Germinal center (tissue), 1 donor: ENCODE measurements around the gene RASGRP1.
"Not testable (repeated sequence)": the region's sequence is repeated elsewhere in the genome, so short reads cannot be mapped to it uniquely, and the experiment has no call there.

Source experiments
- DNase-seq: peaks from one replicate; pipeline ENCODE4 v3.0.0; 2012; ENCODE audit warnings: mixed read lengths, low spot score

Gene RASGRP1

DNA sequence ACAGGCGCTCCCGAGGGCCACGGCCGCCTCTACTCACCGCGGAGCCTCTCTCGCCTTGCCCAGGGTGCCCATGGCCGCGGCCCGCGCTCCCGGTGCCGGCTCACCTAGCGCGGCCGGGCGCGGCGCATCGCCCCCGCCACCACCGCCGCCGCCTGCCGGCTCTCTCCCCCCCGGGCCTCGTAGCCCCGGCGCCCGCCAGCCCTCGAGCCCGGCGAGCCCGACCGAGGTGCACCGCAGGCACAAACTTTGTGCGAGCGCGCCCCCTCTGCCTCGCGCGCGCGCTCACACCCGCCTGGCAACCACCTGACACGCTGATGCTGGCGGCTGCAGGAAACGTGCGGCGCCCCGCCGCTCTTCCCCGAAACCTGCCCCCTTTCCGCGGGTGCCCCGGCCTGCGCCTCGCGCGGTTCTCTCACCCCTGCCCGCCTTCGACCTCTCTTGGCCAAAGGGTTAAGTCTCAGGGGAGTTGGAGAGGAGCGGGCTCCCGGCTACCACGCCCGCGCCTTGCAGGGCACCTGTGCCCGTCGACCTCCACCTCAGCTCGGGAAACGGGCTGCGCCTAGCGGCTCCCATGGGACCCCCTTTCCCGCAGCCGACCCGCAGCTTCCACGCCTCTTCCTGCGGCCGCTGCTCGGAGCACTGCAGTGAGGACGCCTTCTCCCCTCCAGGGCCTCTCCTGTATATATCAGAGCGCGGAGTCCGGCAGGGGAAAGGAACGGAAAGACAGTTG is at the start of gene RASGRP1:
TSS of gene RASGRP1 (minus strand) at position 258 of the 730 bp plus-strand sequence. CDS start at position 72, 186 bp downstream.
- DNase-seq = peak; percentile 88

DNA sequence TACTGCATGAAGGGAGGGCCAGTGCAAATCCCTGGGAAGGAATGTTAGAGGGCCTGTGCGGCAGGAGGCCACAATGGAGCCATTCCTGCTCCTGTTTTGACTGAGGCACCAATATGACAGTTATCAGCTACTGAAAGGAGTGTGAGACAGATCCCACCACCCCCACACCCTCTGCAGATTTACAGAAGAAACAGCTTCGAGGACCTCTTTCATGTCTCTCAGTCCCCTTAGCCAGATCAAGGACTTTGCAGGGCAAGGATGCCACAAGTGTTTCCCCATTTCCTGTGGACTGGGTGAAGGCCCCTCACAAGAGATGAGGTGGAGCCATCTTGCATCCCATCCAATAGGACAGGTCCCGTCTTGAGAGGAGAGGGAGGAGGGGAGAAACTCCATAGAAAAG is 48.5 kb upstream of the RASGRP1 start:
- no peak for DNase-seq

DNA sequence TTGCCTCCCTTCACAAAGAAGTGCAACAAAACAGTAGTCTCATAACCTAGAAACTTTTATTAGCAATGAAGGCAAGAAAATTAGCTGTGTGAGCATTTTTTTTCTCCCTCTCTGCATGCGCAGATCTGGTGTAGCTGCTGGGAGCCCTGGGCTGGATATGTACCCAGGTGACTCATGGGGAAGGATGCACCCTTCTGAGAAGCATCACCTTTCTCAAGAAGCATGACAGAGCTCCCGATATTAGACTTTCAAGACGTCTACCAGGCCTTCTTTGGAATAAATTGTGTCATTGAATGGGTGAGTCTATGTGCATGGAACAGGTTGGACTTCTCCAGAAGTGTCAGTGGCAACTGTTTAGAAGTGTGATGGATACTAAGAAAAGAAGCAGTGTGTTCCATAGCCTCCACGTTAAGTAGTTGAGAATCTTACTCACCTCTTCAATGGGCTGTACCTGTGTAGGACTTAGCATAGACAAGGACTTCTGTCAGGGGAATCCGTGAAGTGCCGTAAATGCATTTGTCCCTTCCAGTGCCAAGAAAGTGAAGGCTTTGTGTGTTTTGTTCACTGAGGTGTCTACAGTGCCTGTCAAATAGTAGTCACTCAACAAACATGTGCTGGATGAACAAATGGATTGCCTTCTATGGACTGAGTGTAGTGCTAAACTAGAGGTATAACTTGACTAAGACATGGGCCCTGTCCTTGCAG is 47.7 kb upstream of the RASGRP1 start:
- DNase-seq = no peak

DNA sequence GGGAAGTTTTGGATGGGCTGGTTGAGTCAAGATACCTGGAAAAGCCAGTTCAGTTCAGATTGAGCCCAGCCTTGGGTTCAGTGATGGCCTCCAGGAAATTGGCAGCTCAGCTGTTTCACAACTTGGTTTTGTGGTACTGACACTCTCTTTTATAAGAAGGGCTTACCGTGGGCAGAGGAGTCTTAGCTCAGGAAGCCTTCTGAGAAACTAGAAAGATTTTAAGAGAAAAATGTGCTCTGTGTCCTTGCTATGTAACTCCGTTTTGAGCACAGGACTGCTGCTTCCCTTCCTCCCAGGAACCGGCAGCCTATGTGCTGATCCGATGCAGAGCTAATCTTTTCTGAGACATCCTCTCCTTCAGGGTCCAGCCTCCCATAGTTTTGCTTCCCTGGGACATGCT is 46.6 kb upstream of the RASGRP1 start:
- DNase-seq = no peak

DNA sequence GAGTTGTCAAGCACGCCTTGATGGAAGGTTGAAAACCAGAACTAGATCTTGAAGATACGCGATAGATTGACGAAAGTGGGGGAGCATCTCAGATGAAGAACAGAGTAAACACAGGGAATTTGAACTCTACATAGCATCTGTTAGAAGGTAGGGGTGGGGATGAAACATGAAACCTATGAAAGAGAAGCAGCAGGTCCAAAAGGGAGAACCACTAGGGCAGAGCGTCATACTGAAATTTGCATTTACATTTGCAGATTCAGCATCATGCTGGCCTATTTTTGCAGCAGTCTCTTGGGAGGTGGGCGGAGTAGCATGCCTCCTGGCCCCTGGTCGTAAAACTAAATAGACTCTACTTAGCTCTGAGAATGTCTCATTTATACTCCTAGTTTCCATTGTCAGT is 46.1 kb upstream of the RASGRP1 start:
- peak; percentile 73 for DNase-seq

DNA sequence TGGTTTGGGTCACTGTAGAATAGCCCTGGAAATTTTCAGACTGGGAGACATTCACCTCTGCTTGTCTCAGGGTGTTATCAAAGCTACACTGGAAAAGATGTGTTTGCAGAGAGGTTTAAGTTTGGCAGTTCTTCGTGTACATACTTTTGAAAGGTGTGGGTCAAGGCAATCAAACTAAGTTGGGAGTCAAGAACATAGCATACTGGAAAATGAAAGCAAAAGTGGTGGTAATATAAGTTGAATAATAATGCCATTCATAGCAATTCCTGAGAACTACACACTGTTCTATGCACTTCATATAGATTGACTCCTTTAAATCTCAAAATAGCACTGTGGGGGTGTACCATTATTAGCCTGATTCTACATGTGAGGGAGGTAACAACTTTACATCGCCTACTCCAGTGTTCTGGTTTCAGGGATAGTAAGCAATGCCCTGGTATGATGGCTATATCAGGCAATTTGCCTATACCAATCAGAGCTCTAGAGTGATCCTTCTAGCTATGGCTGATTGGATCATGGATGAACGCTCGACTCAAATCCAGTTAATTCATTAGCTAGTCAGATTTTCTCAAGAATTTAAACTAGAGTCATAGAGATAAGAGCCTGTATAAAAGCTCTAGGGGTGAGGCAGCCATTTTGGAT is 44.6 kb upstream of the RASGRP1 start:
- DNase-seq = no peak

DNA sequence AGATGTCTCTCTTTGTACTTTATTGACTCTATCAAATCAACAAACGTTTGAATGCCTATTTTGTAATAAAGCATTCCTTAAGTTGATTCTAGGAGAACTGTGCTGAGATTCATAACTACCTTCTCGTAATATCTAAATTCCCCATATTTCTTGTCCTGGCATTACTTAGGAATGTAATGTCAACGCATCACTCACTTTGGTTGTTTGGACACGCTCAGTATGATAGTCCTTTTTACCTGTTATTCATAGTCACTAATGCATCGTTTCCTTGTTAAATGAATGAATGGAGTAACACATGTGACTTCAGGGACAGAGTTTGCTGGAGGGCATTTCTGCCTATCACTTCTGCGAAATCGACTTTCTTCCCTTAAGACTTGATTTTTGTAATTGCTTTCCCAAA is 44.1 kb upstream of the RASGRP1 start:
- no peak for DNase-seq

DNA sequence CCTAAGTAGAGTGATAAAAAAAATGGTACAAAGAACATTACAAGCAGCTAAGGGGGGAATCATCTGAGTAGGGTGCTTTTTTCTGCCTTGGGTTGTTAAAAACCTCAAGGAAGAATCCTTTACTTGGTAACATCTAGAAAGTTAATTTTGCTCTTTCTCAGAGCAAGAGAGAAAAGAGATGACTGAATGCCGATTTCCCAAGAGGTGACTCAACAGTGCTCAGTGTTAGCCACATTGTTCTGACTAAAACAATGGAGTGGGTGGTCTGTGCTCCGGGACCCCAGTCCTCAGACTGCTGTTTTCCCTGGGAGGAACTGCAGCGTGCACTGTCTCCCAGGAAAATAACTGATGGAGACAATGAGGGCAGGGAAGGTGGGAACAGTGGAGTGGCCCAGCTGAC is 41.1 kb upstream of the RASGRP1 start:
- DNase-seq = no peak

DNA sequence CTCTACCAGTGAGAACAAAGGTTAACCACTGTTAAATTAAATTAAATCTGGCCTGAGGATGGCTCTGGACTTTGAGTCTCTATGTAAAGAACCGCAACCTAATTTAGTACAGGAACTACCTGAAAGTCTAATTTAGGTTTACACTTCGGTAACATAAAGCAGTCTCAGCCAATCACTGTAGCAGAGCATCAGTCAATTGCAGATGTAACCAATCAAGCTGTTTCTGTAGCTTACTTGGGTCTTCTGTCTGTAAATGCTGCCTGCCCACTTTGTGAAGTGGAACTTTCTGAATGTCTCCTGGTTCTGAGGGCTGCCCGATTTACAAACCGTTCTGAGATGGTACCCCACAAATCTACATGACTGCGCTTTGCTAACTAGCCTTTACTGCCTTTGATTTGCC is 39.1 kb upstream of the RASGRP1 start:
- peak; percentile 50 for DNase-seq

DNA sequence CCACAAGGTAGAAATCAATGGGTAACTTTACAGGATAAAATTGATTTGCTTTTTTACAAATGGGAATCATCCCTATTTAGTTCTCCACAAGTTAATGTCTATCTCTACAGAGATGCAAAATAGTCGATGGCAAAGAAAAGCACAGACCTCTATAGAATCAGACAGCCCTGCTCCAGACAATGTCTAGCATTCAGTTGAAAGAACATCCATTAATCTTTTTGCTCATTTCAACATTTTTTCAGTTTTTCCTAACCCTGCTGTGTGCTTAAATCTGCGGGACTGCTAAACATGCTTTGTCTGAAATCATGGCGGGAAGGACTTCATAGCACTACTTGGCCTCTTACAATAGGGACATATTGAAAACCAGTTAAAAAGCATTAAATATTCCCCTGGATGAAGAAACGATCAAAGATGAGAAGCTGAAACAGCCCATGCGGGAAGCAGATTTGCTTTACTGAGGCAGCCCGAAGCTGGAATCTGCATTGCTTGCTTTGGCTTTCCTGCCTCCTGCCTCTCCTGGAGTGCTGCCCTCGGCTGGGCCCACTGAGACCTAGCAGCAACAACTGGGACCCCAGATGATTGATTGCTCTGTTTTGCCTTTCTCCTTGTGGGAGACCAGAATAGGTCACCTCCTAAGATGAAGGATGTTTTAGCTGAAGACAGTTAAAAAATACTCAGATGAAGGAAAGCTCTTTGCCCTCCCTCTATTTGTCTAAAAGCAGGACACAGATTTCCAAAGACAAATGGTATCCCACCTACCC is 38.5 kb upstream of the RASGRP1 start:
- DNase-seq = no peak

DNA sequence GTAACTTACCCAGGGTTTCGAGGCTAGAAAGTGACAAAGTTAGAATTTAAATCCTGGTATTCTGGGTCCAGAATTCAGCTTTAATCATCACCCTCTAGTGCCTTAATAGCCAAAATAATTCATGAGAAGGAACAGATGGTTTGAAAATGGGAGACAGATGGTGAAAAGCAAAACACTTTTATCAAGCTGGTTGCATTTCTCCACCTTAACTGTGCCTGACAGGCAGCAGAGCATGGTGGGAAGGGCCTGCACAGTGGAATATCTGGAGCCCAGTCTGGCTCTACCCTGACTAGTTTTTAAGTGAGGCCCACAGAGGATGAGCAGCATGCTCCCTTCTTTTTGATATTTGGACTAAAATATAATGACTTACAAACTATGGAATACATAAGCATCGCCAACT is 35.6 kb upstream of the RASGRP1 start:
- DNase-seq = no peak

DNA sequence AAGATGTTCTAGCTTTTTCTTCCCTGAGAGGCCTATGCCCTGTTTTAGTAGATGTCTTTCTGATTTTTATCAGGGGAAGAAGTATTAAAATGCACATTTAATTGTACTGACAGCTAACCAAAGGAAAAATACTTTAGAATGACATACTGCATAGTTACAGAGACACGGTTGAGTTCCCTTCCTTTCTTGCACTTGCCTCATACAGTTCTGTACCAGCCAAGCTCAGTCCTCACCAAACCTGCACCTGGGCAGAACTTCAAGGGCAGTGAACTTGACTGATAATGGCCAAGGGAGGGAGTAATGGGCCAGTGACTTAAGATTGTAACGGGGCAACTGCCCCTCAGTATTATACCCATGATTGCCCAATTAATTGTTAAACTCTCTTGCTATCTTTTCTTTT is 34.1 kb upstream of the RASGRP1 start:
- peak; percentile 12 for DNase-seq

DNA sequence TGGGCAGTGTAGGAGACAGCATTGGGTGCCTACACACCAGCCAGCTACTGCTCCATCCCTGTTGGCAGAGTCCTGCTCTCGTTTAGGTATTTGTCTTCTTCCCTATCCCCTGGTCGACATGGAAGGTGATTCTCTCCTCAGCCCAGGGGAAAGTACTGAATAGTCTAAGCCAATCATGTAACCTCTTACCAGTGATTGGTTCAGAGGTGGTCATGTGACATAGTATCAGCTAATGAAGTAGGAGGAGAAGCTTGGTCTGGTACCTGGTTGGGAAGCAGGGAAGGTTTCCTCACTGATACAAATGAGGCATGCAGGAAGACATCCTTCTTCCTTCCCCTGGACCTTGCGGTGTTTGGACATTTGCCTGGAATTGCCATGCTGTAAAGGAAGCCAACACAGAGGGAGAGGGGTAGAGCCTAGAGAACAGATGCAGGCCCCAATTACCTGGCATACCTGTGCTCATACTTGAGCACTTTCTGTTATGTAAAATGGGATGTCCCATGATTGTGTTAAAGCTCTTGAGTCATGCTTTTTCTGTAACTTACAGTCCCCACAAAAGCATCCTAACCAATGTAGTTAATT is 32.7 kb upstream of the RASGRP1 start:
- no peak for DNase-seq

DNA sequence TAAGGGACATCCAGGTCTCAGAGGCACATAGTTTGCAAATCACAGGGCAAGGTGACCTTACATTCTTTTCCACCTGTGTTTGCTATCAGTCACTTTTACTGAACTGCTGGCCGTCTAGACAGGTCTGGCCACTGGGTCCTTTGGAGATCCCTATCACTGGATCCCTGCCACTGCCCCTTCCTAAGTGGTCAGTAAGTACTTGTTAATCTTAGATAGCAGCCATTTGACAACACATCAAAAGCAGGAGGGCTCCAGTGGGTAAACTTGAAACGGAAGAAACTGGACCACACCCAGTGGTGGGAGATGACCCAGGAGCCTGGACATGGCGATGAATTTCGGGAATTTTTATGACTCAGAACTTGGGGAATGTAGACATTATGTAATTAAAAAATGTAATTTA is 28.9 kb upstream of the RASGRP1 start:
- DNase-seq = no peak

DNA sequence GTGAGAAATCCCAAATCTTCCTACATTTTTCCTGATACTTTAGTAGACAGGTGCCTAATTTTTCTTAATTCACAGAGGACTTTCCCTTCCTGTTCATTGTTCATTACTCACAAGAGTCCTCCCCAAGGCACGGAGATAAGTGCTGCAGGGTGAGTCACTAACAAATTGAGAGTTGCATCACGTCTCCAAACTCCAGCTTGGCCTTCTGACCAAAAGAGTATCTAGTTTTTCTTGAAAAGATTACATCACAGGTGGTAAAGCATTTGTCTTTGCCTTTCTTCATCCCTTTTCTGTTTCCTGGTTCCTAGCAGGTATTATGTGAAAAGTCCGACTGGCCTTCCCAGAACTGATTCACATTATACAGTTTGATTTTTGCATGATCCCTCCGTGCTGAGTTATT is 24.9 kb upstream of the RASGRP1 start:
- DNase-seq = no peak

DNA sequence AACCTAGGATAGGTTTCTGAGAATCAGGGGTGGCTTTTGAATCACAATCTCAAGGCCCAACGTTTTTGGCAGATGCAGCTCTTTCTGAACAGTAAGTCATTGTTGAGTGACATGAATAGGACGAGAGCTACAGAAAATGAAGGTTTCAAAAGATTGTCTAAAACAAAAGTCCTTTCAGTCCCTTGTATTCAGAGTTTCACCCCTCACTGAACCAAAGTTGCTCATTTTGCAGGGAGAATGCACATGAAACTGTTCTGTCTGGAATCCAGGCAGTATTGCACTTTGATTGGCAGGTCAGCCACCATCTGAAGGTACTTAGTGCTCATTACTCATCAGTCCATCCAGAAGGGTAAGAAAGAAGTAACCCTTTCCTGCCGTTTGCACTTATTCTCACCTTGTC is 24.1 kb upstream of the RASGRP1 start:
- DNase-seq = no peak

DNA sequence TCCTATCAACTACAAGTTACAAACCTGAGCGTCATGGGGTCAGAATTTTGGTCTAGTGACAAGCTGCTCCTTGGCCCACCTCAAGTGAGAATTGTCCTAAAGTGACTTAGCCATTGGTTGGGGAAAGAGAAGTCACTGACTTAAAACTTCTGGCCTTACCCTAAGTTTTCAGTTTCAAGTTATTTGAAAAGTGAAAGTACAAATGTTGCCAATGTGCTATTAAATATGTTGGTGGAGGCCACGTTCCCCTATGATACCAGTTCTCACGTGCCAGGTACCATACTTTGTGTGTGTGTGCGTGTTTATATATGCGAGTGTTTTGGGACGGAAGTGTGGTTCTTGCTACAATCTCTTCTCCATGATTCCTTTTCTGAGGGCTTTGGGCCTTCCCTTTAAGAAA is 22.6 kb upstream of the RASGRP1 start:
- DNase-seq = no peak

DNA sequence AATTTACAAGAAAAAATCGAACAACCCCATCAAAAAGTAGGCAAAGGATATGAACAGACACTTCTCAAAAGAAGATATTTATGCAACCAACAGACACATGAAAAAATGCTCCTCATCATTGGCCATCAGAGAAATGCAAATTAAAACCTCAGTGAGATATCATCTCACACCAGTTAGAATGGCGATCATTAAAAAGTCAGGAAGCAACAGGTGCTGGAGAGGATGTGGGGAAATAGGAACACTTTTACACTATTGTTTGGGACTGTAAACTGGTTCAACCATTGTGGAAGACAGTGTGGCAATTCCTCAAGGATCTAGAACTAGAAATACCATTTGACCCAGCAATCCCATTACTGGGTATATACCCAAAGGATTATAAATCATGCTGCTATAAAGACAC is 21.4 kb upstream of the RASGRP1 start:
- not testable (repeated sequence) for DNase-seq

DNA sequence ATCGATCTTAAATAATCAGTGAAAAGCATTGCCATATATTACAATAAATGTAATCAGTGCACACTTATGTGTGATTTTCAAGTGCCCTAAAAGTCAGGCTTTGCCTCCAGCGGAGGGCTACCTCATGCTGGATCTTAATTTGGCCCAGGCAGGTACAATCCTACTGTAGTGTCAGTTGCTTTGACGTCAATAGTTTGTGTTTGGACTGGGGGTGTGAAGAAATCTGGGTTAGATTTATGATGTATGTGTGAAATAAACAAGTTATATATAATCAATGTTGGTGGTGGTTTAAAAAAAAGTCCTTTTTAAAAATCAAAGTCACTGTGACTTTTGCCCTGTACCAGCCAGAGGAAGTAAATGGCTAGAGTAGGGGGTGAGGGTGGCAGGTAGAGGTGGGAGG is 14.0 kb upstream of the RASGRP1 start:
- DNase-seq = no peak

DNA sequence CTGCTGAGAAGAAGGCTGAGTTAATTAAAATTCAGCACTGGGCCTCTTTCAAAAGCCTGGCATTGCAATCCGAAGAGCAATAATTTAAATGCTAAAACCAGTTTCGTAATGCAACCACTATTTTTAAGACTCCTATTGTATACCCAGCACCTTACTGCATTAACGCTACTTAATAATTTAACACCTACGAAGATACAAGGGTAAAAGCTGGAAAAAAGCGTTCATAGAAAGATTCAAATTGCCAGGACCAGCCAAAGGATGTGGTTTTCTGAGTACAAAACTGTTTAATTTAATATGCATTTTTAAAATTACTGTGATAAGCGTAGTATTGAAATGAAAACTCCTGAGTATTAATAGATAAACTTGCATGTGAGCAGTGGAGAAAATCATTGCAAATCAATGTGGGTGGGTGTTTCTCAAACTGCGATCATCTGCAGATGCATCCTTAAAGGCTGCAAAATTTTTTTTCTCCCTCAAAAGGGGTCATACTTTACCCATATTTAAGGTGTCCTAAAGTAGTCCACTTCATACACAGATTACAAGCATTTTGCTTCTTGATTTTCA is 12.9 kb upstream of the RASGRP1 start:
- no peak for DNase-seq

DNA sequence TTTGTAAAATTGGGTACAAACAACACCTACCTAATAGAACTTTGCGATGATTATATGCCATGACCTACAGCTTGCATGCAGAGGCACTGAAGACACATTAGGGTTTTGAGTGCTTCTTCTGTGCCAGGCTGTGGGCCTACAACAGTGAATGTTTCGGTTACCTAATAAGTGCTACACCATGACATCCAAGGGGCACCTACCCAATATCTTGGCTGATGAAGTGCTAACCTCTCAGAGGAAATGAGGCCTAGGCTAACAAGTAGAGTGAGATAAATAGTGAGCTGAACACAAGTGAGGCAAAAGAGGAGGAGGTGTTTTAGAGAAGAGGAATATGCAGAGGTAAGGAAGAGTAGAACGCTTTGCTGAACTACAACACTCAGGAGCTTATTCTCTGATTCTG is 12.2 kb upstream of the RASGRP1 start:
- DNase-seq = no peak

DNA sequence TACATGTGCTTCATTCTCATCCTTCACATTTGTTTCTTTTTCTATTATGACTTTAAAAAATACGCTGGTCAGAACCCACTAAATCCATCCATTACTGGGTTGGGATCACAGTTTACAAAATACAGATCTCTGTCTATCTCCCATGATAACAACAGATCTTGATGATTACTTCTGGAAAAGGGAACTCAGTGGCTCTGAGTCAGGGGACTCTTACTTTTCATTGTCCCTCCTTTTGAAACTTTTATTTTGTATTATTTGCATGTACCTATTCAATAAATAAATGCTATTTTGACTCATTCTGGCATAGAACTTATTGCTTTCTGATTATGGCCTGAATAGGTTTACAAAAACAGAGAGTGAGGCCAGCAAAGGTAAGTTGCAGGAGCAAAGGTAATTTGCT is 11.6 kb upstream of the RASGRP1 start:
- DNase-seq = no peak
